ENCODE data around the gene VDR.
A peak's percentile ranks its signal among the peaks of the same experiment; 100 is the strongest.

VDR gene

DNA sequence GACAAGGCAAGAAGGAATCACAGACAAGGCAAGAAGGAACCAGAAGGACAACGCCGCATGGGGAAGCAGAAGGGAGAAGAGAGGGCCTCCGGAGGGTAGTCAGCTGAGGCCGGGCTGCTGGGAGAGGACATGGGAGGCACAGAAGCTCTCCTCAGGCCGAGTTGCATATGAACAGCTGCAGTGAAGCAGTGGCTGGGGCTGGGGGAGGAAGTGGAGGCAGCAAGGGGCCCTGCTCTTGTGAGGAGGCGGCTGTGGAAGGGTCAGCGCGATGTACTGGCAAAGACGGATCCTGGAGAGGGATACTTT, 36.6 kb upstream of the VDR start:
- Mint-ChIP-seq H3K4me3 (peak overlapping the region in 1 of 2 donors; percentile 44), H3K27me3 (peaks cover 38 to 45% of the 10 kb centered on the region in 2 donors), H3K9me3 (no peaks in the 10 kb centered on the region), H3K4me1 (peaks cover 13 to 17% of the 10 kb centered on the region in 2 donors), H3K36me3 (no peaks in the 10 kb centered on the region), H3K27ac (no peak overlapping the region)
- ATAC-seq (replicated peaks) (no peak), DNase-seq (no peak)

DNA sequence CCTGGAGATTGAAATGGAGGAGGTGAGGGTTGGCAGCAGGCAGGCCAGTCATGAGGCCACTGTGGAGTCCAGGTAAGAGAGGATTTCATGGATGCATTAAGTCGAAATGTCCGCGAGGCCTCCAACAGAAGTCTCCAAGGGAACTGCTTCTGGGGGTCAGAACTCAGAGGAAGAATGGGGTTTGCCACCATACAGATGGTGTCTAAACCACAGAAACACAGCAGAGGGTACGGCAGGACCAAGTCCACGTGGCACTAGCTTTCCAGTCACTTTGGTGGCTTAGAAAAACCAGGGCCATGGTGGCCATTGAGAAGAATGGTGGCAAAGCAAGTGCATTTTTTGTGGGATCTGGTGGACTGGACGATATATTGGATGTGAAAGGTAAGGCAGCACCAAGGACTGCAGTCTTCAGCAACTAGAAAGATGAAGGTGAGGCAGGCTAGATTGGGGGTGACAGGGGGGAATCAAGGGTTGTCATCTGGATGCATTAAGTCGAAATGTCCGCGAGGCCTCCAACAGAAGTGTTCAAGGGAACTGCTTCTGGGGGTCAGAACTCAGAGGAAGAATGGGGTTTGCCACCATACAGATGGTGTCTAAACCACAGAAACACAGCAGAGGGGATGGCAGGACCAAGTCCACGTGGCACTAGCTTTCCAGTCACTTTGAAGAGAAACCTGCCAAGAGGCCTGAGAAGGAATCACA, 36.1 kb upstream of the VDR start:
- no peaks in the 10 kb centered on the region for H3K36me3 Mint-ChIP-seq
- H3K27me3 Mint-ChIP-seq = peaks cover 33 to 44% of the 10 kb centered on the region in 2 donors
- ATAC-seq (replicated peaks) (no peak), DNase-seq (no peak)
- H3K4me1 Mint-ChIP-seq = peaks cover 13 to 16% of the 10 kb centered on the region in 2 donors
- H3K27ac Mint-ChIP-seq = no peak overlapping the region
- no peaks in the 10 kb centered on the region for H3K9me3 Mint-ChIP-seq
- H3K4me3 Mint-ChIP-seq = no peak overlapping the region

DNA sequence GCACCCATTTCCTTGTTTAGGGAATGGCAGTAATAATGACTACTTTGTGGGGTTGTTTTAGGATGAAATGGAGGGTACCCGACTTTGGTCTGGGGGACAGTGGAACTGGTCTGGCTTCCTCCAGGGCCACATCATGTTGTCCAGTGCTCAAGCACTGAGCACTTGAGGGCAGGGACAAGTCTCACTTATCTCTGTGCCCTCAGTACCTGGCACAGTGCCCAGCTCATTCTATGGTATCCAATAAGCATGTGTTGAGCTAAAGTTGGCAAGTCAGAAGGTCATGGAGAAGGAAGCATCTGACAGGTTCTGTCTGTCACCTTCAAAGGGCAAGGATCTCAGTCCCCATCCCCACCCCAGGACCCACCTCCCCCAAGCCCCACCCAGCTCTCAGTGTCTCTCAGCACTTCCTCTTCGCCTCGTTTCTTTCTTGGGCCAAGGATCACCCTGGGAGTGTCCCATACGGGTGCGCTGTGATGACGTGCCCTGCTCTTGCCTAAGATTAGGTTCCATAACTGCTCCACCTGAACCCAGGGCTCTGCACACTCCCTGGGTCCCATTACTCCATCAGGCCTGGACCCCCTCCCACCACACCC, 34.3 kb upstream of the VDR start:
- no peak overlapping the region for H3K4me3 Mint-ChIP-seq
- peaks cover 13 to 16% of the 10 kb centered on the region in 2 donors for H3K4me1 Mint-ChIP-seq
- H3K9me3 Mint-ChIP-seq = no peaks in the 10 kb centered on the region
- peaks cover 33 to 45% of the 10 kb centered on the region in 2 donors for H3K27me3 Mint-ChIP-seq
- ATAC-seq (replicated peaks) = no peak
- DNase-seq = no peak
- no peaks in the 10 kb centered on the region for H3K36me3 Mint-ChIP-seq
- no peak overlapping the region for H3K27ac Mint-ChIP-seq

DNA sequence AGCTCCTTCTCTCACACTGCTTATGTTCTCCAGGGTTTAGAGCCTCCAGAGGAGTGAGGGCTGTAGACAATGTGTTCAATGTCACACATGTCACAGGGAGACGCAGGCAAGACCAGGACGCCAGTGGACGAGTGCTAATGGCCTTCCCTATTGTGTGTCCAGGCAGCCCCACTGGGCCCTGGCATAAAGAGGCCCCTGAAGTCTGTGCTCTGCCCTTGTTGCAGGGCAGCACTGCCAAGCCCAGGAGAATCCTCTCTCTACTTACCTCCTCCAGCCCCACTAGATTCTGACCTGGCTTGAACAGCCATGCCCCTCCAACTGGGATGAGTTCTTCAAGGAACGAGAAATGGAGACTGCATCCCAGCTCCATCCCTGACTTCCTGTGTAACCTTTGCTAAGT, 33.8 kb upstream of the VDR start:
- H3K27ac Mint-ChIP-seq = no peak overlapping the region
- no peaks in the 10 kb centered on the region for H3K9me3 Mint-ChIP-seq
- no peak for ATAC-seq (replicated peaks)
- no peak overlapping the region for H3K4me3 Mint-ChIP-seq
- no peaks in the 10 kb centered on the region for H3K36me3 Mint-ChIP-seq
- no peak for DNase-seq
- H3K27me3 Mint-ChIP-seq = peaks cover 31 to 40% of the 10 kb centered on the region in 2 donors
- H3K4me1 Mint-ChIP-seq = peaks cover 13 to 16% of the 10 kb centered on the region in 2 donors

DNA sequence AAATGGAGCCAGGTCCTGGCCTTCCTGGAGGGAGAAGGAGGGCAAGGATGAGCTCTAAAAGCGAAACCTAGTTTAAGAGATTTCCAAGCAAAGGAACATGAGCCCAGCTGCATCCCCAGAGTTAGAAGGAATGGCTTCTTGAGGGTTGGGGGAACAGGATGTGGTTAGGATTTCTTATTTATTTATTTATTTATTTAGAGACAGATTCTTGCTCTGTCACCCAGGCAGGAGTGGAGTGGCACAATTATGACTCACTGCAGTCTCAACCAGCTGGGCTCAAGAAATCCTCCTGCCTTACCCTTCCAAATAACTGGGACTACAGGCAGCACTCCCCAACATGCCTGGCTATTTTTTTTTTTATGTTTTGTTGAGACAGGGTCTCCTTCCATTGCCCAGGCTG, 33.3 kb upstream of the VDR start:
- peaks cover 13 to 16% of the 10 kb centered on the region in 2 donors for H3K4me1 Mint-ChIP-seq
- no peaks in the 10 kb centered on the region for H3K9me3 Mint-ChIP-seq
- H3K4me3 Mint-ChIP-seq = no peak overlapping the region
- H3K27me3 Mint-ChIP-seq = peaks cover 26 to 35% of the 10 kb centered on the region in 2 donors
- no peak for DNase-seq
- ATAC-seq (replicated peaks) = no peak
- no peaks in the 10 kb centered on the region for H3K36me3 Mint-ChIP-seq
- no peak overlapping the region for H3K27ac Mint-ChIP-seq

DNA sequence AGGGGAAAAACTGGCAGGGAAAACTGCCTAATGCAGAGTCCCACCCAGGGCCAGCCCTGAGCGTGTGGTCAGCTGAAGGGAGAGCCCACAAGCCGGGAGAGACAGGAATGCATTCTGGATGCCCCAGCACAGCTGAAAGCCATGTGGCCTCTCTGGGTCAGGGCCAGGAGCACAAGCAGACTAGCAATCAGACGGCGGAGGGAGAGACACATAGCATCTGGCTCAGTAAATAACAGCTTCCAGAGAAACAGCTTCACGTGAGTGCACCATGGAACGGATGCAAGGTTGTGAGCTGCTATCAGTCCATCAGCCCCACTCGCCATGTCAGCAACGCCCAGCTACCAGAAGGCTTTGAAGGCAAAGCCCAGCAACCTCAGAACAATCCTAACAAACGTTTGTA, 30.4 kb upstream of the VDR start:
- DNase-seq (no peak), ATAC-seq (replicated peaks) (no peak)
- H3K4me1 Mint-ChIP-seq = no peaks in the 10 kb centered on the region
- no peaks in the 10 kb centered on the region for H3K9me3 Mint-ChIP-seq
- peaks cover 11 to 27% of the 10 kb centered on the region in 2 donors for H3K27me3 Mint-ChIP-seq
- H3K36me3 Mint-ChIP-seq = no peaks in the 10 kb centered on the region
- H3K27ac Mint-ChIP-seq = no peak overlapping the region
- H3K4me3 Mint-ChIP-seq = no peak overlapping the region

DNA sequence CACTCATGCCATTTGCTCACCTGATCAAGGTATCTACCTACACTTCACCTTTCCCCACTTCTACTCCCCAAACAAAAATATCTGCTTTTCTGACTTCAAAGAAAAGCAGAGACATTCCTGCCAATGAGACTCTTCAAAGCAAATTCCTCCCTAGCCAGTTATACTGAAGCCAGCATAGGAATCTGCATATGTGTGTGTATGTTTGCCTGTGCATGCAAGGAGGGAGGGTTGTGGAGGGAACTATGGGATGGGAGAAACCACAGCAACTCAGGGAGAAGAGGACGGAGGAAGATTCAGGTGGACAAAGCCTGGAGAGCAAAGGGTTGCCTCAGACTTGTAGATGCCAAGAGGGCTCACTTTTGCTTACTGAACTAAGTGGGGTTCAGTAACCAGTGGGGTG, 26.4 kb upstream of the VDR start:
- no peaks in the 10 kb centered on the region for H3K9me3 Mint-ChIP-seq
- no peaks in the 10 kb centered on the region for H3K4me1 Mint-ChIP-seq
- H3K27ac Mint-ChIP-seq = no peak overlapping the region
- H3K4me3 Mint-ChIP-seq = no peak overlapping the region
- ATAC-seq (replicated peaks) = no peak
- peaks cover 12 to 20% of the 10 kb centered on the region in 2 donors for H3K27me3 Mint-ChIP-seq
- DNase-seq = no peak
- no peaks in the 10 kb centered on the region for H3K36me3 Mint-ChIP-seq

DNA sequence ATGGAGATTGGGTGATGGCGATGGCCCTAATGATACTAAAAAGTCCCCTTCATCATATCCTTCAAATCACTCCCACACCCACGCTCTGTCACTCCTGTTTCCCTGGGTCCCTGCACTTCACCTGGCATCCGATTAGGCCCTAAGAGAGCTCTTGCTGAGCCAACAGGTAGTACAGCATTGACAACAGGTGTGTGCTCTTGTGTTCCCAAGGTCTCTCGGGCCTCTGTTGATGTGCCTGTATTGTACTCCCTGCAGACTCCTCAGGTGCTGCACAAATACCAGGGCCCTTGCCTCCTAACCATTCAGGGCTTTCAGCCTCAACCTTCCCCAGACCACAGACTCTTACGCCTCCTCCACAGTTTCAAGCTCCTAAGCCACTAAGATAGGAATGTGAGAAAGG, 25.8 kb upstream of the VDR start:
- DNase-seq = no peak

DNA sequence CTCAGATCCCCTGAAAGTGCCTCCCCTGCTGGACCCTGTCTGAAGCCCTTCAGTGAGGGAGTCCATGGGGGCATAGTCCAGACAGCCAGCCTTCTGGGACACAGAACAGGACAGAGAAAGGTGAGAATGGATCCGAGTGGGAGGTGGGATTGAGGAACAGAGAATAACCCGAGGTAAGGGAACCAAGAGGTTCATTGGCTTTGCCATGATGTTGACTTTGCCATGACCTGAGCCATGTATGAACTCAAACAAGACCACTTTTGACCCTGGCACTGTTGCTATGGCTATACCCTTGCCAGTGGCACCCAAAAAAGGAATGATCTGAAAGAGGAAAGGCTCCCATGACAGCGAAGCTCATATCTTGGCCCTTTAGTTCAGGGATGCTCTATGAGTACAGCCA, 22.6 kb upstream of the VDR start:
- Mint-ChIP-seq H3K4me3 (no peak overlapping the region), H3K27ac (no peak overlapping the region), H3K4me1 (no peaks in the 10 kb centered on the region), H3K9me3 (no peaks in the 10 kb centered on the region), H3K27me3 (peaks cover 27 to 30% of the 10 kb centered on the region in 2 donors), H3K36me3 (no peaks in the 10 kb centered on the region)
- no peak for ATAC-seq (replicated peaks)
- DNase-seq = no peak

More for the DNA sequence above, 25.8 kb upstream of the VDR start:
- ATAC-seq (replicated peaks) = no peak
- H3K27ac Mint-ChIP-seq = no peak overlapping the region
- H3K27me3 Mint-ChIP-seq = peaks cover 12 to 16% of the 10 kb centered on the region in 2 donors
- H3K36me3 Mint-ChIP-seq = no peaks in the 10 kb centered on the region
- no peaks in the 10 kb centered on the region for H3K4me1 Mint-ChIP-seq
- no peaks in the 10 kb centered on the region for H3K9me3 Mint-ChIP-seq
- no peak overlapping the region for H3K4me3 Mint-ChIP-seq

DNA sequence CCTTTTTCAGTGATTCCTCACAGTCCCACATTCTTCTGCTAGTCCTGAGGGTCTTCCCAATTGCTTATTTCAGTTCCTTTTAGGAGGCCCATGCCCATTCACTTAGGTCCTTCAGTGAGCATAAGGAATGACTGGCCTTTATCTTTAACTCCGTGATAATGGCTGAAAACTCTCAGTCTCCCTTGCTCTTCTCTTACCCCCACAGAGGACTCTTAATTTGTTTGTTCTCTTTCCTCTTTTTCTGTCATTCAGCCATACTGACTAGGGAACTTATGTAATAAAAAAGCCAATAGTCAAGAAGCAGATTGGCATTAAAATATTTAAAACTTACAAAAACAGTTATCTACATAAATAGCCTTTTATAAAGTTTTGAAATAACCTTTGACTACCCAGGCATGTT, 17.1 kb upstream of the VDR start:
- H3K27me3 Mint-ChIP-seq = peaks cover 15 to 19% of the 10 kb centered on the region in 2 donors
- ATAC-seq (replicated peaks) (no peak), DNase-seq (no peak)
- no peak overlapping the region for H3K27ac Mint-ChIP-seq
- H3K4me3 Mint-ChIP-seq = no peak overlapping the region
- no peaks in the 10 kb centered on the region for H3K36me3 Mint-ChIP-seq
- H3K9me3 Mint-ChIP-seq = no peaks in the 10 kb centered on the region
- no peaks in the 10 kb centered on the region for H3K4me1 Mint-ChIP-seq

DNA sequence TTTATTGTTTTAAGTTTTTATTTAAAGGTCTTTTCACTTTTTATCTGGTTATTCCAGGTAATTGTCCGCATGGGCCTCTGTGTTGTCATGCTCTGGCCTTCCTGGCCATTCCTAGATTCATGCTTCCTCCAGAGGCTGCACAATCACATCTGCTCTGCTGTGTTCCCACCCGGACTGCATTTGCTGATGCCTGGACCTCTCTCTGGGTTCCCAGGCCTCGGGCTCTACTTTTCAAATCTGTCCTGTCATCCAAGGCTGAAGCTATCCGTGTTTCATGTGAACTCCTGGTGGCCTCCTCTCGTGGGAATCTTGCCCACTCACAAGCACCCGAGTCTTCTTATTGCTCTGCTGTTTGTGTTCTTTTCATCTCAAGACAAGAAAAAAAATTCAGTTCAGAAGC, 16.1 kb upstream of the VDR start:
- H3K4me3 Mint-ChIP-seq = no peak overlapping the region
- DNase-seq (no peak), ATAC-seq (replicated peaks) (no peak)
- no peaks in the 10 kb centered on the region for H3K9me3 Mint-ChIP-seq
- H3K27me3 Mint-ChIP-seq = peaks cover 15 to 19% of the 10 kb centered on the region in 2 donors
- H3K27ac Mint-ChIP-seq = no peak overlapping the region
- no peaks in the 10 kb centered on the region for H3K36me3 Mint-ChIP-seq
- H3K4me1 Mint-ChIP-seq = no peaks in the 10 kb centered on the region

DNA sequence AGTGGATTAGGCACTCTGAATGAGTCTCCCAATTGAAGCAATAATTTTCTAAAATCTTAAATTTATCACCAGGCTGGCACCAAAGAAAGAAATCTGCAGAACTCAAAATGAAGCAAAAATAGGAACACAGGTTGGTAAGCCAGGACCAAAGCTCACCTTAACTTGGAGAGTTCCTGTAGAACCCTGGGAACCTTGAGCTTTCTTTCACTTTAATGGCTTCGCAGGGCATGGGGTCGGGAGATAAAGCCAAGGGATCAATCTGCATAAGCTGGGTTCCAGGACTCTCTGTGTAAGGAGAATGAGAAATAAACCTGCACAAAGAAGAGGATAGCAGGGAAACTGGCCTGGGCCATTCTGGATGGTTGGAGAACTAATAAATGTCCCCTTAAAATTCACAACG, 8.3 kb upstream of the VDR start:
- Mint-ChIP-seq H3K4me3 (no peak overlapping the region), H3K27me3 (peaks cover 18 to 22% of the 10 kb centered on the region in 2 donors), H3K27ac (no peak overlapping the region), H3K4me1 (no peaks in the 10 kb centered on the region), H3K36me3 (peaks cover 4 to 5% of the 10 kb centered on the region in 2 donors), H3K9me3 (peaks cover 5% of the 10 kb centered on the region in 2 donors)
- DNase-seq (no peak), ATAC-seq (replicated peaks) (no peak)

DNA sequence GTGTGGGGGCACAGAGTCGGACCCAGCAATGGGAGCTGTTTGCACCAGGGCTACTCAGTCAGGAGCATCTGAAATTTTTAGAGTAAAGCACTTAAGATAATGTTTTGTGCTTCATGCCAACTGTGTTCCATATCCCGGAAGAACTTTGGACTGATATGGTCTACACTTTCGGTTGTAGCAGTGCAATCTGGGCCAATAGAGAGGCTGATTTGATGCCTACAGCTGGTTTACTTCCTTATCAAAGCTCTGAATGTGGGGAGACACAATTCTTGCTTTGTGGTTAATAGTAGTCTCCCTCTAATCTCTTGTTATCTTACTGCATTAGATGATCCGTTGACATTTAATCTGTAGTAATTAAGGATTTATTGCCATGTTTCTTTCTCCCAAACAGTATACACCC, 7.8 kb upstream of the VDR start:
- Mint-ChIP-seq H3K9me3 (peaks cover 5% of the 10 kb centered on the region in 2 donors), H3K4me1 (no peaks in the 10 kb centered on the region), H3K4me3 (no peak overlapping the region), H3K36me3 (peaks cover 4 to 5% of the 10 kb centered on the region in 2 donors), H3K27me3 (peaks cover 18 to 25% of the 10 kb centered on the region in 2 donors), H3K27ac (no peak overlapping the region)
- no peak for DNase-seq
- ATAC-seq (replicated peaks) = no peak

DNA sequence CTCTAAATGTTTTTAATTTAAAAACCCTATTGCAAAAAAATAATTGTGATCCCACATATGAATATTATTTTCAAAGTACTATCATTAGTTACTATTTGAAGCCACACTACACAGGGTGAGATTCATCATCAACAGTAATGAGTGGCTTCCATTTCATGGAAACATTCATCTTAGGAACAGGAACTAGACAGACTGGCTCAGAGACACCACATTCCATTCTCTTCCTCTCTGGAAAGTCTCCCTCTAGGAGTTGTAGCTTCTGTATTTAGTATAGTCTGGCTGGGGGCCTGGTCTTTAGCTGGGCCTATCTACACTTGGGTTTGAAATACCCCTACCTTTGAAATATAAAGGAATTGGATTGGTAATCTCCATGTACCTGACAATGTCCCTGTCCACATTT, 6.2 kb upstream of the VDR start:
- Mint-ChIP-seq H3K9me3 (peaks cover 5% of the 10 kb centered on the region in 2 donors), H3K27me3 (peaks cover 18 to 38% of the 10 kb centered on the region in 2 donors), H3K27ac (no peak overlapping the region), H3K36me3 (peaks cover 4 to 5% of the 10 kb centered on the region in 2 donors), H3K4me3 (no peak overlapping the region), H3K4me1 (peaks cover 4% of the 10 kb centered on the region in 2 donors)
- DNase-seq (no peak), ATAC-seq (replicated peaks) (no peak)

DNA sequence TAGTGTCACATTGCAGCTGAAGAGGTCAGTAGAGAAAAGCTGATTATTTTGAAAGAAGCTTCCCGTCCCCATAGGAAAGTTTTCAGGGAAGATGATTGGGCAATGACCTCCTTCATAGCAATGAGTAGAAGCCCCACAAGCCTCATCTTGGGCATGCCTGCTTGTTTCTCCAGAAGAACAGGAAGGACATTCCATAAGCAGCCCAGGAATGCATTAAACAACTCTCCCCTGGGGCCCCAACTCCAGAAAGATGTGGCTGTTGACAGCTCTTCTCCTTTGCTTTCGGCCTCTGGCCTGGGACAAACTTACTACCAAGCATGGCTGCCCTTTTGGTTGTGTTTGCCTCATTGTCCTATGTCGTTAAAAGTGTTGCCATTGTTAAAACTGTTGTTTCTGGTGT, 5.7 kb upstream of the VDR start:
- Mint-ChIP-seq H3K36me3 (peaks cover 4 to 5% of the 10 kb centered on the region in 2 donors), H3K4me3 (no peak overlapping the region), H3K27ac (no peak overlapping the region), H3K4me1 (peaks cover 4 to 7% of the 10 kb centered on the region in 2 donors), H3K9me3 (peaks cover 5% of the 10 kb centered on the region in 2 donors), H3K27me3 (peaks cover 18 to 40% of the 10 kb centered on the region in 2 donors)
- DNase-seq = no peak
- ATAC-seq (replicated peaks) = no peak
